HEK293T (cell line): ENCODE measurements around the gene ZBTB2.

Experiments
- CTBP1 ChIP-seq: fragments of 450-650 bp; IDR thresholded peaks from 2 replicates; pipeline ENCODE4 v1.6.1; 2016; ENCODE audit warnings: borderline replicate concordance
- FOXA1 ChIP-seq: fragments of 450-650 bp; IDR thresholded peaks from 2 replicates; pipeline ENCODE4 v1.6.1; 2016; ENCODE audit warnings: mild to moderate bottlenecking
- FOXK2 ChIP-seq: fragments of 450-650 bp; IDR thresholded peaks from 2 replicates; pipeline ENCODE4 v1.6.1; 2016; ENCODE audit warnings: mild to moderate bottlenecking
- LEF1 ChIP-seq: fragments of 450-650 bp; IDR thresholded peaks from 2 replicates; pipeline ENCODE4 v1.6.1; 2017; ENCODE audit warnings: mild to moderate bottlenecking, borderline replicate concordance
- SP1 ChIP-seq: fragments of 450-650 bp; IDR thresholded peaks from 2 replicates; pipeline ENCODE4 v1.6.1; 2017
- SUZ12 ChIP-seq: fragments of 450-650 bp; IDR thresholded peaks from 2 replicates; pipeline ENCODE4 v1.6.1; 2016; ENCODE audit warnings: mild to moderate bottlenecking
- TARDBP ChIP-seq: fragments of 450-650 bp; IDR thresholded peaks from 2 replicates; pipeline ENCODE4 v1.6.1; 2016
- ZNF384 ChIP-seq: fragments of 450-650 bp; IDR thresholded peaks from 2 replicates; pipeline ENCODE4 v1.6.1; 2016

DNA sequence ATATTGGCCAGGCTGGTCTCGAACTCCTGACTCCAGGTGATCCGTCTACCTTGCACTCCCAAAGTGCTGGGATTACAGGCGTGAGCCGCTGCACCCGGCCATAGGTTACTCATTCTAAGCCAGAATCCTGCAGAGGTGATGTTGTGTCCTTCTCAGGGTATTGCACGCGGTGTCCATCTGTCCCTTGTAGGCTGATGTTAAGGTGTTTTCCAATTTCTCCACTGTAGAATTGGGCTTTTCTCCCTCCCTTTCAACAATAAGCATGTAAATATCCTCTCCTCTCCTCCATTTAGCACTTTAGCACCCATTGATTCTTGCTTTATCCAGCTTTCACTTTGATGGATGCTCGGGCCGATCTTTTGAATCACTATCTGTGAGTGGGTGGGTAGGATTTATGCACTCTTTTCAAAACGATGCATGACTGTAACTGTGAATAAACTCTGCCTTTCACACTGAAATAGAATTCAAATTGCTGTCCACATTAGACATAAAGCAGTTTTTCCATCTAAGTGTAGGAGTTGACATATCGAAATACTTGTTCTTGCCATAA is 52.6 kb downstream of the ZBTB2 start:
- no peak for TF ChIP-seq FOXA1
- no peak for TF ChIP-seq CTBP1
- no peak for TF ChIP-seq SP1
- no peak for TF ChIP-seq FOXK2
- TF ChIP-seq ZNF384 = no peak
- no peak for TF ChIP-seq LEF1
- no peak for TF ChIP-seq SUZ12
- TF ChIP-seq TARDBP = no peak
